Nephron (organoid): Measurements from ENCODE around the gene SHB.

ENCODE experiments used
- H3K27ac Mint-ChIP-seq, 3 experiments: 2 replicates each; pipeline ENCODE4 v1.8.0; 2020; ENCODE audit warnings: mixed read lengths in 3 of 3, mild to moderate bottlenecking in 2 of 3, moderate library complexity in 1 of 3
- H3K27me3 Mint-ChIP-seq: 2 replicates; pipeline ENCODE4 v1.8.0; 2021; ENCODE audit warnings: low read depth, mild to moderate bottlenecking, moderate library complexity, mixed read lengths
- H3K36me3 Mint-ChIP-seq: 2 replicates; pipeline ENCODE4 v1.8.0; 2020; ENCODE audit warnings: low read depth, mixed read lengths
- H3K4me1 Mint-ChIP-seq: 2 replicates; pipeline ENCODE4 v1.8.0; 2020; ENCODE audit warnings: mixed read lengths
- H3K4me3 Mint-ChIP-seq, 3 experiments: 2 replicates each; pipeline ENCODE4 v1.8.0; 2020; ENCODE audit warnings: mild to moderate bottlenecking in 3 of 3, mixed read lengths in 3 of 3, moderate library complexity in 2 of 3
- H3K9me3 Mint-ChIP-seq: 2 replicates; pipeline ENCODE4 v1.8.0; 2020; ENCODE audit warnings: mixed read lengths
- CTCF ChIP-seq, 3 experiments: fragments of 200-600 bp; sonication (generic); IDR thresholded peaks; one replicate each; pipeline ENCODE4 v1.5.0; 2021; ENCODE audit warnings: antibody characterized with exemption in 3 of 3; ENCODE audit not compliant: unreplicated experiment in 3 of 3

The SHB gene

GRCh38 chr9:38068701-38069628, at the start of gene SHB:
TSS of gene SHB (minus strand) at chr9:38069227. CDS start at chr9:38068645, 582 bp downstream.
- peak in 2 of 3 experiments; percentile 25 to 46 for TF ChIP-seq CTCF (IDR thresholded peaks at IDR 0.05; ENCODE audit: unreplicated experiment in 3 of 3)

GRCh38 chr9:38117651-38118050, 48.6 kb upstream of the SHB start:
- H3K27me3 Mint-ChIP-seq: peaks cover 24% of the 10 kb centered on the region
- no peak for TF ChIP-seq CTCF (IDR thresholded peaks at IDR 0.05; ENCODE audit: unreplicated experiment in 3 of 3)
- H3K9me3 Mint-ChIP-seq: no peaks in the 10 kb centered on the region
- H3K4me1 Mint-ChIP-seq: peaks cover 8% of the 10 kb centered on the region
- no peaks in the 10 kb centered on the region for H3K36me3 Mint-ChIP-seq
- H3K27ac Mint-ChIP-seq: no peak overlapping the region
- no peak overlapping the region for H3K4me3 Mint-ChIP-seq

More at GRCh38 chr9:38068701-38069628, at the start of gene SHB:
- H3K9me3 Mint-ChIP-seq: no peaks in the 10 kb centered on the region
- peak within 1 kb of the TSS; percentile 52 to 77 (median 76) for H3K27ac Mint-ChIP-seq
- H3K27me3 Mint-ChIP-seq: peaks cover 27% of the 10 kb centered on the region
- peaks cover 49% of the 10 kb centered on the region for H3K4me1 Mint-ChIP-seq
- no peaks in the 10 kb centered on the region for H3K36me3 Mint-ChIP-seq
- peak within 1 kb of the TSS; percentile 85 to 98 (median 95) for H3K4me3 Mint-ChIP-seq

GRCh38 chr9:38114905-38115304, 45.9 kb upstream of the SHB start:
- no peak overlapping the region for H3K27ac Mint-ChIP-seq
- TF ChIP-seq CTCF (IDR thresholded peaks at IDR 0.05; ENCODE audit: unreplicated experiment in 3 of 3): no peak
- no peak overlapping the region for H3K4me3 Mint-ChIP-seq
- peaks cover 7% of the 10 kb centered on the region for H3K4me1 Mint-ChIP-seq
- H3K36me3 Mint-ChIP-seq: no peaks in the 10 kb centered on the region
- peaks cover 31% of the 10 kb centered on the region for H3K27me3 Mint-ChIP-seq
- no peaks in the 10 kb centered on the region for H3K9me3 Mint-ChIP-seq

GRCh38 chr9:38112456-38112855, 43.4 kb upstream of the SHB start:
- peaks cover 31% of the 10 kb centered on the region for H3K27me3 Mint-ChIP-seq
- H3K4me1 Mint-ChIP-seq: no peaks in the 10 kb centered on the region
- no peaks in the 10 kb centered on the region for H3K9me3 Mint-ChIP-seq
- no peak overlapping the region for H3K27ac Mint-ChIP-seq
- H3K36me3 Mint-ChIP-seq: no peaks in the 10 kb centered on the region
- H3K4me3 Mint-ChIP-seq: no peak overlapping the region
- no peak for TF ChIP-seq CTCF (IDR thresholded peaks at IDR 0.05; ENCODE audit: unreplicated experiment in 3 of 3)

GRCh38 chr9:38112049-38112448, 43.0 kb upstream of the SHB start:
- no peak overlapping the region for H3K27ac Mint-ChIP-seq
- no peak for TF ChIP-seq CTCF (IDR thresholded peaks at IDR 0.05; ENCODE audit: unreplicated experiment in 3 of 3)
- no peaks in the 10 kb centered on the region for H3K4me1 Mint-ChIP-seq
- no peaks in the 10 kb centered on the region for H3K36me3 Mint-ChIP-seq
- H3K9me3 Mint-ChIP-seq: no peaks in the 10 kb centered on the region
- peaks cover 31% of the 10 kb centered on the region for H3K27me3 Mint-ChIP-seq
- no peak overlapping the region for H3K4me3 Mint-ChIP-seq
